NCI-H510A treated with DMSO at 0.1 percent for 48 hours (cell line): ENCODE measurements around the gene OLIG1.

Experiments
- DNase-seq: peaks from one replicate; lab custom pipeline; 2025; lab: John Stamatoyannopoulos, UW

OLIG1 gene

DNA sequence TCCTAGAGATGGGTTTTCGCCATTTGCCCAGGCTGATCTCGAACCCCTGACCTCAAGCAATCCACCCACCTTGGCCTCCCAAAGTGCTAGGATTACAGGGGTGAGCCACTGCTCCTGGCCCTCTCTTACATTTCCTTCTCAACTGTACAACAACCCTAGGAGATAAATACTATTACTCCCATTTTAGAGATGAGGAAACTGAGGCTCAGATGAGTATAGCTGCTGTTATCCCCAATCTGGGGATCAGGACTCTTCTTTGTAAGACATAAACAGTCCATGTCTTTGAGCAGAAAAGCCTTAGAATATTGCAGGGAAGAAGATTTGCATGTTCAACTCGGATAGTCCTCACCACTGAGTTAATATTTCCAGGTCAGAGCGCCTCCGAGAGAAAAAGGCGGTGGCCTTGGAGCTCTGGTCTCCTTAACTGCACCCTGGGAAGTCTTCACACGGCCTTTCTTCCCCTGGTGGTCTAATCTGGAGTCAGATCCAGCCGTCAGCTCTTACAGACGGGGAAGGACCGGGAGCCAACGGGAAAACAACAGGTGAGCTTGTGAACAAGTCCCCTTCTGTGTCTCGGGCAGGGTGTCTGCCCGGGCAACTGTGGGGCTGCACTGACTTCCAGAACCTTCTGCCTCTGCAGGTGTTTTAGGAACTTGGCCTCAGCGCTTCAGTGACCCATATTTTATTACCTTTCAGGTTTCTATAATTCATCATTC is 5.9 kb upstream of the OLIG1 start:
- DNase-seq: no peak

DNA sequence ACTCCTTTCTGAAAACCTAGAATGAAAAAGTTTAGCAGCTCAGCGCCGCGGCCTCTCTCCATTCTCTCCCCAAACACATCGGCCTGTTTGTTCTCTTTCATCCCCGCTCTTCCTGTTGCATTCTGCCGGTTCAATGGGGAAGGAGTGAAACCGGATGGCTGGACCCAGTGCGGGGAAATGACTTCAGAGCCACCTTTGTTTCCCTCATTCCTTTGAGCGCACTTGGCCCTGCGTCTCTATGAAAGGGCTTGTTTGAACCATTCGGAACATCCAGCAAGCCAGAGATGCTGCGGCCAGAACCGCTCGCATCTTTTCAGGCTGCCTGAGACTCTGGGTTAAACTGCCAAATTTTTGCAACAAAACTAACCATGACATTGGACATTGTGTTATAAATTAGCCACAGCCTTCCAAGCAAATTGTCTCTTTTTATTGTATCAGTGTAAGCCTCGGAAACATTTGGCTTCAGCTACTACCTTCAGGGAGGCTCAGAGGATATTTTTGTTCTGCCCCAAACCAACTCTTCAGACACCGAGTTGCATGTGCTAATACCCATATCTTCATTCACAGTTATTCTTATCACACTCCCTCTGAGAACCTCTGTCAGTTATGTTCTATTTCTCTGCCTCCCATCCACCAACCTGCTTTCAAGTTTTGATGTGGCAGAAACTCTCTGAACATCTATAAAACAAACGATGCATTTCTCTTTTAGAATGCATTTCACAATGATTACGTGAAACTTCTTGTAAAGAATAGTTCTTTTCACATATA is 5.1 kb upstream of the OLIG1 start:
- DNase-seq: no peak

- no peak for DNase-seq
These were observed 2.9 kb upstream of the OLIG1 start for GRCh38 chr21:33067043-33067442.

DNA sequence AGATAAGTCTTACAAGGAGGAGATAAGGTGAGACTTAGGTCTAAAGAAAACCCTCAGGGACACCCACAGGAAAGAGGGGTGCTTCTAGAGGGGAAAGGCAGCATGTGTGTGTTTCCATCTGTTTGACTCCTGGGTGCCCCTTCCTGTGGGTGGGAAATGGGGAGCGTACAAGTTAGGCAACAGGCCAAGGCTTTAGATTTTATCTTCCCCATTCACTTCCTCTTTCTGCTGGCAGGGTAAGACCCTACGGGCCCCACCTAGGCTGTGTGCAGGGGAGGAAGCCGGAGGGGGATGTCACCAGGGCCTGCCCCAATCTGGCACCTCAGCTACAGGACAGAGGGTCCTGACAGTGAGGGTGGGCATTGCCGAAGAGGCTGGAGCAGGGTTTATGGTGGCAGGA is 2.5 kb upstream of the OLIG1 start:
- DNase-seq: no peak

GRCh38 chr21:33069243-33069642 is 698 bp upstream of the OLIG1 start:
- DNase-seq: no peak

GRCh38 chr21:33069645-33069993 is 322 bp upstream of the OLIG1 start:
- no peak for DNase-seq

GRCh38 chr21:33070744-33070997 is 730 bp downstream of the OLIG1 start:
- no peak for DNase-seq

- DNase-seq: peak; percentile 41
These were observed 1.2 kb downstream of the OLIG1 start for GRCh38 chr21:33070998-33071769.

GRCh38 chr21:33071770-33072306 is 1.9 kb downstream of the OLIG1 start:
- peak; percentile 19 for DNase-seq

DNA sequence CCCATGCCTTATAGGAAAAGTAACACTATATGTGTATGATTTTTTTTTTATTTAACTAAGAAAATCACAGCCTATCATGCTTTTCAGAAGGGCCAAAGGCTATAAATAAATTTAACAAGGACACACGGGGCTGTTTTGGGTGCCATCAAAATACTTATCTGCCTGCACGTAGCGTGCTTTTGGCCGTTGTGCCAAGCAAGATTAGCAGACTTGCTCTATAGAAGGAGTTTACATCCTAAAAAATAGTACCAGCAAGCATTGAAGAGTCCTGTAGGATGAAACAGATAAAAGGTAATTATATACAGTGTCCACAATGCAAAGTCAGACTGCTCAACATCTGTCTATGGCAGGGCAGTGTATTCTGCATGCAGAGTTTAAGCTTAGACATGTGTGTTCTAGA is 3.7 kb downstream of the OLIG1 start:
- DNase-seq: no peak

DNA sequence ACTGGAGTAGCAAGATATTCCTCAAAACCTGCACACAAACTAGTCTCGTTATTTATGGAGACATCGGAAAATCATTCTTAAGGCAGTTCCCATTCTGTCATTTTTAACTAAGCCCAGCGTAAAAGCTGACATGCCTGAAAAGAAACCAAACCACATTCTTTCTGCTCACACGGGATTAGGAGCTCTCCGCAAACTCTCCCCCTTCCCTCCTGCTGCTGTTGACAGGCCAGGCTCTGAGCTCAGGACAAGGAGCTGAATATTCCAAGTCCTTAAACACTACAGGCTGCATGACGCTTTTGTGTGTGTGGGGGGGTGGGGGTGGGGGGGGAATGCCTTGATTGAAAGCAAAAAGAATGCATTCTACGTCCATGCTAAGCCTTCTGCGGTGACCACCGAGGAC is 5.2 kb downstream of the OLIG1 start:
- DNase-seq: no peak

DNA sequence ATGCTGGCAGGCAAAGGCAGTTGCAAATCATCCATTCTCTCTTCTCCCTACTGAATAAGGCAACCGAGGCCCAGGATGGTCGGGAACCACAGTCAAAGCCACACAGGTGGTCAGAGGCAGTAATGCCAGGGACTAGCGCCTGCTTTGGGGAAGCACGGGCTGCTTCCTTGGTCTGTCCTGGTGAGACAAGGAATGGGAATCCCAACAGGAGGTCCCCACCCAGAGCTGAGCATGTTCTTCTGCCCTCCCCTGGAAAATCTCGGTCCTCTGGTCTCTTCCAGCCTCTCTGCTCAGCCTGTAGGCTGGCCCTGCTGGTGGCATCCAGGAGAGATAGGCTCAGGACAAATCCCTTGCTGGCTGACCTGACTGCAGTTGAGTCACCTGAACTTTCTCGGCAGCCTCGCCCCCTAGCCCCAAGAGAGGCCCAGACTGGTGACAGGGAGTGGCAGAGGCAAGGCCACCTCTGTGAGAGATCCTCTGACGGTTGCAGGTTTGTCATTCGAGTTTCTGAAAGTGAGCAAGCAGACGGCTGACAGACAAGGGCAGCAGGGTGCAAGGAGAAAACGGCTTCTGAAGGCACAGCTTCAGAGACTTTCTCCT is 5.8 kb downstream of the OLIG1 start:
- no peak for DNase-seq

GRCh38 chr21:33076600-33077329 is 6.8 kb downstream of the OLIG1 start:
- no peak for DNase-seq

- DNase-seq: peak; percentile 8
These were observed 9.1 kb downstream of the OLIG1 start for GRCh38 chr21:33078907-33079582.

DNA sequence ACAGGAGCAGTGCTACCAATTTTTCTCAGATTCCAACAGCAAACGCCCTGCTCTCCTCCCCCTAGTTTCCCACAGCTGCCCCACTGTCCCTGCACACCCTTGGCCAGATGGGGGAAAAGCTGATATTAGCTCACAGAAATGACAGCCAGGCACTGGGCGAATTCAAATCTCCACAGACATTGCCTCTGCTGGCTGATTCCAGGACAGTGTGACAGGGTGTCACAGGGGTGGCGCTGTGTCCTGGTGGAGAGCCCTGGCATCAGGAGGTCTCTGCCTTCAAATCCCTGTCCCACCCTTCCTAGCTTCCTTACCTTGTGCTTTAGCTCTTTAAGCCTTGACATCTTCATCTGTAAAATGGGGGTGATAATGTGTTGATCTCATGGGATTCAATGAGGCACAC is 10.4 kb downstream of the OLIG1 start:
- no peak for DNase-seq

GRCh38 chr21:33080776-33081175 is 10.8 kb downstream of the OLIG1 start:
- DNase-seq: no peak

GRCh38 chr21:33088384-33088783 is 18.4 kb downstream of the OLIG1 start:
- no peak for DNase-seq

DNA sequence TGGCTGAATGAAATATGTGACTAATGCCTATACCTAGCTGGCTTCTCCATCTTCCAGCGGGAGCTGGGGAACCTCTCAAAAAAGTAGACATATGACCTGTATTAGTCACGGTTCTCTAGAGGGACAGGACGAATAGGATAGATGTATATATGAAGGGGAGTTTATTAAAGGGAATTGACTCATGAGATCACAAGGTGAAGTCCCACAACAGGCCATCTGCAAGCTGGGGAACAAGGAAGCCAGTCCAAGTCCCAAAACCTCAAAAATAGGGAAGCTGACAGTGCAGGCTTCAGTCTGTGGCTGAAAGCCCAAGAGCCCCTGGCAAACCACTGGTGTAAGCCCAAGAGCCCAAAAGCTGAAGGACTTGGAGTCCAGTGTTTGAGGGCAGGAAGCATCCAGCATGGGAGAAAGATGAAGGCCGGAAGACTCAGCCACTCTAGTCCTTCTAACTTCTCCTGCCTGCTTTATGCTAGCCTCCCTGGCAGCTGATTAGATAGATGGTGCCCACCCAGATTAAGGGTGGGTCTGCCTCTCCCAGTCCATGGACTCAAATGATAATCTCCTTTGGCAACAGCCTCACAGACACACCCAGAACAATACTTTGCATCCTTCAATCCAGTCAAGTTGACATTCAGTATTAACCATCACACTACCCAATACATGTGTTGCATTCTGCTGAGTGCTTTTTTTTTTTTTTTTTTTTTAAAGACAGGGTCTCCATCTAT is 19.6 kb downstream of the OLIG1 start:
- no peak for DNase-seq

DNA sequence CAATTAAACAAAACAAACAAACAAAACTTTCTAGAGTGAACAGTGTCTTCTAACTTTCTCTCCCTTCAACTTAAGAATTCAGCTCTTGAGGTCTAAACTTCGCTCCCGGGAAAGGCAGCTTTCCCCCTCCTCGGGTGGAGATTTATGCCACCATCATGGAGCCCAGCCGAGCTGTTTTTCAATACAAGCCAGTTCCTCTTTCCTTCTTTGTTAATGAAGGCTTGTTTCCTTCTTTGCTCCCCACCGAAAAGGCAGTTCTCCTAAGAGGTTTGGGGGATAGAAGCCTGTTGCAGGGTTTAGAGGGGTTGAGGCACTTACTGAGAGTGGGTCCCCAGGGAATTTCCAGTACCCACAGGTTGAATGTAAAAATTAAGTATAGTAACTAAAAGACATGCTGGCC is 26.5 kb downstream of the OLIG1 start:
- no peak for DNase-seq

- no peak for DNase-seq
These were observed 29.2 kb downstream of the OLIG1 start for GRCh38 chr21:33099131-33099530.
